ENCODE measurements around the gene ATP2A1. TPM values are rescaled to one million over a fixed set of nuclear protein-coding genes. Genes with fewer than 3 reads are reported as not detected.

Gene ATP2A1
- total and polyA plus RNA-seq, 2 donors (not counting 3 experiments of a cell fraction or from before 2014, with no cell fraction given) = 1.2 to 2.5 TPM

GRCh38 chr16:28836761-28837064 is 41.6 kb upstream of the ATP2A1 start:
- ChIA-PET CTCF (interaction anchor here (1.6 kb wide), 1 partner anchor 109 kb away, joined by 5 read pairs; no protein-coding TSS in a partner anchor), POLR2A (no interaction called here)
- dilution Hi-C loops (cut with MboI; ENCODE audit: extremely low pct_ligation_motif_present, low sequenced_read_pairs) (no loop called here), intact Hi-C loops (cut with micrococcal nuclease) (no loop called here)
- H3K9ac ChIP-seq (replicated peaks; ENCODE audit: extremely low read depth, insufficient read depth, low read length) = no peak overlapping the region
- H3K4me3 ChIP-seq (replicated peaks in 1 of 3; ENCODE audit: insufficient read depth in 1 of 3, low read depth in 1 of 3, low read length in 3 of 3) = no peak overlapping the region
- H3K9me1 ChIP-seq (replicated peaks; ENCODE audit: control insufficient read depth, extremely low read depth, insufficient read depth, low read length) = no peaks in the 10 kb centered on the region
- H2AFZ ChIP-seq (ENCODE audit: low read depth, low read length) = no peak overlapping the region
- BruUV-seq (replicated peaks) = no TSS peak
- TF ChIP-seq MYC (IDR thresholded peaks at IDR 0.05; ENCODE audit: low read depth, low read length) = no peak
- TF ChIP-seq EZH2 (IDR thresholded peaks at IDR 0.05; ENCODE audit: borderline replicate concordance, low read depth, low read length, severe bottlenecking) = no peak
- no peak for TF ChIP-seq GATA2 (IDR thresholded peaks at IDR 0.05; ENCODE audit: insufficient read depth, insufficient read length, low read depth, low read length)
- no peak for TF ChIP-seq JUN (IDR thresholded peaks at IDR 0.05; ENCODE audit: borderline replicate concordance, insufficient read depth, insufficient read length, low read depth)
- TF ChIP-seq CTCF (IDR thresholded peaks at IDR 0.05; ENCODE audit: extremely low read depth in 1 of 2, insufficient read depth in 1 of 2, low read depth in 1 of 2, low read length in 2 of 2) = no peak
- TF ChIP-seq POLR2AphosphoS5 (IDR thresholded peaks at IDR 0.05; ENCODE audit: insufficient read depth, low read depth, low read length) = no peak
- TF ChIP-seq MAX (IDR thresholded peaks at IDR 0.05; ENCODE audit: insufficient read depth, insufficient read length) = no peak
- TF ChIP-seq FOS (IDR thresholded peaks at IDR 0.05; ENCODE audit: borderline replicate concordance, insufficient read depth, low read length) = no peak
- no peak for TF ChIP-seq POLR2A (IDR thresholded peaks at IDR 0.05; ENCODE audit: low read depth, low read length)
- H3K4me1 ChIP-seq (ENCODE audit: control insufficient read depth, extremely low read depth, insufficient read depth, low read length) = no peaks in the 10 kb centered on the region
- H3K79me2 ChIP-seq (ENCODE audit: control insufficient read depth, insufficient read depth, low read length) = no peaks in the 10 kb centered on the region
- DNase-seq (ENCODE audit: low read depth, low spot score) = no peak
- FAIRE-seq = no peak
- H4K20me1 ChIP-seq (replicated peaks; ENCODE audit: control insufficient read depth, extremely low read depth, insufficient read depth, low read length) = no peaks in the 10 kb centered on the region
- no peak overlapping the region for H3K4me2 ChIP-seq (ENCODE audit: insufficient read depth, low read length)
- H3K9me3 ChIP-seq (replicated peaks; ENCODE audit: control insufficient read depth, insufficient read depth, low read length) = no peaks in the 10 kb centered on the region
- H3K27ac ChIP-seq (ENCODE audit: insufficient read depth, low read depth, low read length) = no peak overlapping the region
- H3K27me3 ChIP-seq (ENCODE audit: control insufficient read depth in 2 of 2, insufficient read depth in 2 of 2, low read length in 2 of 2) = no peaks in the 10 kb centered on the region
- peaks cover 23 to 48% of the 10 kb centered on the region in 2 experiments for H3K36me3 ChIP-seq (ENCODE audit: control insufficient read depth in 2 of 2, extremely low read depth in 1 of 2, insufficient read depth in 2 of 2, low read length in 2 of 2)
